Neural progenitor cell (in vitro differentiated cells): ENCODE measurements around the gene LRBA.

Experiments
- EZH2 ChIP-seq: fragments of 200-600 bp; sonication (generic); IDR thresholded peaks from 2 replicates; pipeline ENCODE4 v1.6.1; 2017; ENCODE audit warnings: antibody characterized with exemption, mild to moderate bottlenecking, moderate library complexity
- EZH2phosphoT487 ChIP-seq: fragments of 200-600 bp; sonication (generic); IDR thresholded peaks from 2 replicates; pipeline ENCODE4 v1.6.1; 2017; ENCODE audit warnings: antibody characterized with exemption
- TF ChIP-seq, protein P1 (sequence below): fragments of 200-600 bp; sonication (generic); IDR thresholded peaks from 2 replicates; pipeline ENCODE4 v1.5.1; 2017; ENCODE audit warnings: antibody characterized with exemption, mild to moderate bottlenecking

DNA sequence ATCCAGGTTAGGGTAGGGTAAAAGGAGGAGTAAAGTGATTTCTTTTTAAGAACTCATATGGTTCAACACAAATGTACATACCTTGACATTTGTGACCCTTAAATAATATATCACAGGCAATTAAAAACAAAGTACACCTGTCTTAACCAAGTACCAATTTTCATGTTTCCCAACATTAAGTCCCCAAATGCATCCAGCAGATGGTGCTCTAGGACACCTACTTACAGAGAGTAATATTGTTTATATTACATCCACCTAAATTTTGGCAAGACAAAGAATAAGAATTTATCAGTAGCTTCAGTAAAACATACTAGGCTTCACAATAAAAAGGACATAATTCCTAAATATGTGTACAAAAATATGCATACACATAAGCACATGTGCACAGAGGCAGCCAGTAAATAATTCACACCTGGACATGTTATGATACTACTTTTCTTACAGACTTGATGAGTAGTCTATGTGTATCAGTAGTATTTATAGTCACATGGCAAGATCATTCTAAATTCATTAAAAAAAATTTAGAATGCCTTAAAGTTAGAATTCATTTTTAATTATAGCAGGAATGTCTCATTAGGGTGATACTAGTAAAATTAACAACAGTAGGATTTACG, 717.1 kb downstream of the LRBA start:
- TF ChIP-seq, protein P1, sequence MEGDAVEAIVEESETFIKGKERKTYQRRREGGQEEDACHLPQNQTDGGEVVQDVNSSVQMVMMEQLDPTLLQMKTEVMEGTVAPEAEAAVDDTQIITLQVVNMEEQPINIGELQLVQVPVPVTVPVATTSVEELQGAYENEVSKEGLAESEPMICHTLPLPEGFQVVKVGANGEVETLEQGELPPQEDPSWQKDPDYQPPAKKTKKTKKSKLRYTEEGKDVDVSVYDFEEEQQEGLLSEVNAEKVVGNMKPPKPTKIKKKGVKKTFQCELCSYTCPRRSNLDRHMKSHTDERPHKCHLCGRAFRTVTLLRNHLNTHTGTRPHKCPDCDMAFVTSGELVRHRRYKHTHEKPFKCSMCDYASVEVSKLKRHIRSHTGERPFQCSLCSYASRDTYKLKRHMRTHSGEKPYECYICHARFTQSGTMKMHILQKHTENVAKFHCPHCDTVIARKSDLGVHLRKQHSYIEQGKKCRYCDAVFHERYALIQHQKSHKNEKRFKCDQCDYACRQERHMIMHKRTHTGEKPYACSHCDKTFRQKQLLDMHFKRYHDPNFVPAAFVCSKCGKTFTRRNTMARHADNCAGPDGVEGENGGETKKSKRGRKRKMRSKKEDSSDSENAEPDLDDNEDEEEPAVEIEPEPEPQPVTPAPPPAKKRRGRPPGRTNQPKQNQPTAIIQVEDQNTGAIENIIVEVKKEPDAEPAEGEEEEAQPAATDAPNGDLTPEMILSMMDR, result peak; percentile 94
- TF ChIP-seq EZH2 (no peak), EZH2phosphoT487 (no peak)
